Sigmoid colon (tissue), 4 donors: ENCODE results near the gene PRKAG2.
A peak's percentile ranks its signal among the peaks of the same experiment; 100 is the strongest.

Experiments used
- EP300 ChIP-seq, 4 donors: sonication (generic); formaldehyde crosslinking; IDR thresholded peaks; one replicate each; pipeline ENCODE4 v1.6.1; 2017; ENCODE audit warnings: antibody characterized with exemption in 4 of 4
- POLR2A ChIP-seq, 2 donors: fragments of 450-650 bp; IDR thresholded peaks; one replicate each; pipeline ENCODE4 v1.6.1; 2016; ENCODE audit warnings: antibody characterized with exemption in 2 of 2, mild to moderate bottlenecking in 2 of 2, moderate library complexity in 2 of 2
- POLR2AphosphoS5 ChIP-seq, 4 donors: sonication (generic); formaldehyde crosslinking; IDR thresholded peaks; one replicate each; pipeline ENCODE4 v1.6.1; 2017; ENCODE audit warnings: antibody characterized with exemption in 4 of 4
- TF ChIP-seq, protein P1 (sequence below), 4 experiments: fragments of 450-650 bp in 3 of 4; fragments of 200-600 bp in 1 of 4; IDR thresholded peaks; one replicate each; pipeline ENCODE4 v1.5.1; 2016 to 2019; ENCODE audit warnings: antibody characterized with exemption in 4 of 4, mild to moderate bottlenecking in 3 of 4, moderate library complexity in 2 of 4

DNA sequence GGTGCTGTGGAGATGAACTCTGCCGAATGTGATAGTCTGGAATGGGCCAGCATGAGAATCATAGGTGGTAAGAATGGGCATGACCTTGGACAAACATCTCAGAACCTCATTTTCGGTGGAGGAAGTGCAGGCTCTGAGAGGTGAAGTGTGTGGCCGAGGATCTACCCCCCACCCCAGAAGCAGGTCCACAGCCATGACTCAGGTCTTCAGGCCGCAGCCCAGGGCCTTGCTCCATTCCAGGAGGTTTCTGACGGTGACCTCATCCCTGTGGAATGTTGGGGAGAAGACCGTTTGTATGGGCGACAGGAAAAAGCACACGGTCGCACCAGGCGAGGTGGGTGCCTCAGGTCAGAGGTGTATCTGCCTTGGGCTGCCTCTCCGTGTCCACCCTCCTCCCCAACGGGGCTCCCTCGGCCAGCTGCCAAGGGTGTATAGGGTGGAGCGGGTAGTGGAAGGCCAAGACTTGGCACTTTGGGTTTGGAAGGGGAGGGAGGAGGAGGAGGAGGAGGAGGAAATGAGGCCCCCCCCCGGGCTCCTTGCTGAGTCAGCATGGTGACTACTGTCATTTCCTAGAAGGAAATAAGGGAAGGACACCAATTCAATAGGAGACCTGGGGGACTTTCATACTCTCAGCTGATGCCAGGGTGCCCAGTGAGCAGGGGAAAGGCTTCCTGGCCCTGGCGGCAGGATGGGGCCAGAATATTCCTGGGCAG is 189.2 kb downstream of the PRKAG2 start:
- TF ChIP-seq, protein P1, sequence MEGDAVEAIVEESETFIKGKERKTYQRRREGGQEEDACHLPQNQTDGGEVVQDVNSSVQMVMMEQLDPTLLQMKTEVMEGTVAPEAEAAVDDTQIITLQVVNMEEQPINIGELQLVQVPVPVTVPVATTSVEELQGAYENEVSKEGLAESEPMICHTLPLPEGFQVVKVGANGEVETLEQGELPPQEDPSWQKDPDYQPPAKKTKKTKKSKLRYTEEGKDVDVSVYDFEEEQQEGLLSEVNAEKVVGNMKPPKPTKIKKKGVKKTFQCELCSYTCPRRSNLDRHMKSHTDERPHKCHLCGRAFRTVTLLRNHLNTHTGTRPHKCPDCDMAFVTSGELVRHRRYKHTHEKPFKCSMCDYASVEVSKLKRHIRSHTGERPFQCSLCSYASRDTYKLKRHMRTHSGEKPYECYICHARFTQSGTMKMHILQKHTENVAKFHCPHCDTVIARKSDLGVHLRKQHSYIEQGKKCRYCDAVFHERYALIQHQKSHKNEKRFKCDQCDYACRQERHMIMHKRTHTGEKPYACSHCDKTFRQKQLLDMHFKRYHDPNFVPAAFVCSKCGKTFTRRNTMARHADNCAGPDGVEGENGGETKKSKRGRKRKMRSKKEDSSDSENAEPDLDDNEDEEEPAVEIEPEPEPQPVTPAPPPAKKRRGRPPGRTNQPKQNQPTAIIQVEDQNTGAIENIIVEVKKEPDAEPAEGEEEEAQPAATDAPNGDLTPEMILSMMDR (IDR thresholded peaks at IDR 0.05), result no peak
- TF ChIP-seq POLR2AphosphoS5 (IDR thresholded peaks at IDR 0.05) (peak in 2 of 4 donors; percentile 30 to 36), POLR2A (IDR thresholded peaks at IDR 0.05) (no peak), EP300 (IDR thresholded peaks at IDR 0.05) (no peak)
